ENCODE measurements around the gene HOMEZ.

DNA sequence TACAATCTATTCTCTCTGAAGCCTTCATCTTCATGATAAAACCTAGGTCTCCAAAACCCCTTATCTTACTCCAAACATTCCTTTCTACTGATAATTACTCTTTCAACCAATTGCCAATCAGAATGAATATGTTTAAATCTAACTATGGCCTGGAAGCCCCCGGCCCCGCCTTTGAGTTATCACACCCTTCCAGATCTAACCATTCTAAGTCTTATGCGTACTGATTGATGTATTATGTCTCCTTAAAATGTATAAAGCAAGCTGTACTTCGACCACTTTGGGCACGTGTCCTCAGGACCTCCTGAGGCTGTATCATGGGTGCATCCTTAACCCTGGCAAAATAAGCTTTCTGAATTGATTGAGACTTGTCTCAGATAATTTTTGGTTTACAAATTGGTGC, 49.7 kb upstream of the HOMEZ start:
- TF ChIP-seq POLR2A (IDR thresholded peaks at IDR 0.05; ENCODE audit: low read depth, low read length) (no peak), FOS (IDR thresholded peaks at IDR 0.05; ENCODE audit: borderline replicate concordance, insufficient read depth, low read length) (no peak), EZH2 (IDR thresholded peaks at IDR 0.05; ENCODE audit: borderline replicate concordance, low read depth, low read length, severe bottlenecking) (no peak), POLR2AphosphoS5 (IDR thresholded peaks at IDR 0.05; ENCODE audit: insufficient read depth, low read depth, low read length) (no peak), MYC (IDR thresholded peaks at IDR 0.05; ENCODE audit: low read depth, low read length) (no peak)
- TF ChIP-seq, protein P1, sequence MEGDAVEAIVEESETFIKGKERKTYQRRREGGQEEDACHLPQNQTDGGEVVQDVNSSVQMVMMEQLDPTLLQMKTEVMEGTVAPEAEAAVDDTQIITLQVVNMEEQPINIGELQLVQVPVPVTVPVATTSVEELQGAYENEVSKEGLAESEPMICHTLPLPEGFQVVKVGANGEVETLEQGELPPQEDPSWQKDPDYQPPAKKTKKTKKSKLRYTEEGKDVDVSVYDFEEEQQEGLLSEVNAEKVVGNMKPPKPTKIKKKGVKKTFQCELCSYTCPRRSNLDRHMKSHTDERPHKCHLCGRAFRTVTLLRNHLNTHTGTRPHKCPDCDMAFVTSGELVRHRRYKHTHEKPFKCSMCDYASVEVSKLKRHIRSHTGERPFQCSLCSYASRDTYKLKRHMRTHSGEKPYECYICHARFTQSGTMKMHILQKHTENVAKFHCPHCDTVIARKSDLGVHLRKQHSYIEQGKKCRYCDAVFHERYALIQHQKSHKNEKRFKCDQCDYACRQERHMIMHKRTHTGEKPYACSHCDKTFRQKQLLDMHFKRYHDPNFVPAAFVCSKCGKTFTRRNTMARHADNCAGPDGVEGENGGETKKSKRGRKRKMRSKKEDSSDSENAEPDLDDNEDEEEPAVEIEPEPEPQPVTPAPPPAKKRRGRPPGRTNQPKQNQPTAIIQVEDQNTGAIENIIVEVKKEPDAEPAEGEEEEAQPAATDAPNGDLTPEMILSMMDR (IDR thresholded peaks at IDR 0.05; ENCODE audit: extremely low read depth in 1 of 2, insufficient read depth in 1 of 2, low read depth in 1 of 2, low read length in 2 of 2) = no peak

Measured in endothelial cell of umbilical vein (primary cell).